ENCODE data around the gene WFDC2.
"Not testable (repeated sequence)": the region's sequence is repeated elsewhere in the genome, so short reads cannot be mapped to it uniquely, and the experiment has no call there.

WFDC2 gene

GRCh38 chr20:45452772-45453691, 16.5 kb upstream of the WFDC2 start:
- DNase-seq = no peak

- DNase-seq = no peak
These were observed 12.9 kb upstream of the WFDC2 start for GRCh38 chr20:45456632-45457031.

- no peak for DNase-seq
These were observed 9.9 kb upstream of the WFDC2 start for GRCh38 chr20:45459606-45460005.

GRCh38 chr20:45461225-45461624, 8.3 kb upstream of the WFDC2 start:
- no peak for DNase-seq

GRCh38 chr20:45462711-45463509, 6.6 kb upstream of the WFDC2 start:
- no peak for DNase-seq

GRCh38 chr20:45463709-45464108, 5.8 kb upstream of the WFDC2 start:
- DNase-seq = no peak

GRCh38 chr20:45465491-45466266, 3.9 kb upstream of the WFDC2 start:
- DNase-seq = no peak

- no peak for DNase-seq
These were observed 2.4 kb upstream of the WFDC2 start for GRCh38 chr20:45467172-45467571.

- no peak for DNase-seq
These were observed 1.7 kb upstream of the WFDC2 start for GRCh38 chr20:45467861-45468260.

GRCh38 chr20:45470262-45470931, 844 bp downstream of the WFDC2 start:
- peak; percentile 24 for DNase-seq

GRCh38 chr20:45470937-45471336, 1.4 kb downstream of the WFDC2 start:
- DNase-seq = peak; percentile 18

- not testable (repeated sequence) for DNase-seq
These were observed 2.7 kb downstream of the WFDC2 start for GRCh38 chr20:45472286-45472685.

- not testable (repeated sequence) for DNase-seq
These were observed 8.1 kb downstream of the WFDC2 start for GRCh38 chr20:45477530-45478148.

GRCh38 chr20:45479822-45480221, 10.3 kb downstream of the WFDC2 start:
- DNase-seq = no peak

GRCh38 chr20:45484676-45485075, 15.1 kb downstream of the WFDC2 start:
- DNase-seq = no peak

GRCh38 chr20:45485388-45485787, 15.8 kb downstream of the WFDC2 start:
- no peak for DNase-seq

- DNase-seq = no peak
These were observed 17.7 kb downstream of the WFDC2 start for GRCh38 chr20:45487231-45487635.

GRCh38 chr20:45489083-45489531, 19.6 kb downstream of the WFDC2 start:
- DNase-seq = peak; percentile 43

- DNase-seq = no peak
These were observed 26.0 kb downstream of the WFDC2 start for GRCh38 chr20:45495501-45495941.

GRCh38 chr20:45496166-45496565, 26.6 kb downstream of the WFDC2 start:
- DNase-seq = no peak

- no peak for DNase-seq
These were observed 28.5 kb downstream of the WFDC2 start for GRCh38 chr20:45497971-45498494.

- no peak for DNase-seq
These were observed 30.5 kb downstream of the WFDC2 start for GRCh38 chr20:45500022-45500421.

Measured in EL (cell line).